ENCODE measurements around the gene KRT78.

Gene KRT78

DNA sequence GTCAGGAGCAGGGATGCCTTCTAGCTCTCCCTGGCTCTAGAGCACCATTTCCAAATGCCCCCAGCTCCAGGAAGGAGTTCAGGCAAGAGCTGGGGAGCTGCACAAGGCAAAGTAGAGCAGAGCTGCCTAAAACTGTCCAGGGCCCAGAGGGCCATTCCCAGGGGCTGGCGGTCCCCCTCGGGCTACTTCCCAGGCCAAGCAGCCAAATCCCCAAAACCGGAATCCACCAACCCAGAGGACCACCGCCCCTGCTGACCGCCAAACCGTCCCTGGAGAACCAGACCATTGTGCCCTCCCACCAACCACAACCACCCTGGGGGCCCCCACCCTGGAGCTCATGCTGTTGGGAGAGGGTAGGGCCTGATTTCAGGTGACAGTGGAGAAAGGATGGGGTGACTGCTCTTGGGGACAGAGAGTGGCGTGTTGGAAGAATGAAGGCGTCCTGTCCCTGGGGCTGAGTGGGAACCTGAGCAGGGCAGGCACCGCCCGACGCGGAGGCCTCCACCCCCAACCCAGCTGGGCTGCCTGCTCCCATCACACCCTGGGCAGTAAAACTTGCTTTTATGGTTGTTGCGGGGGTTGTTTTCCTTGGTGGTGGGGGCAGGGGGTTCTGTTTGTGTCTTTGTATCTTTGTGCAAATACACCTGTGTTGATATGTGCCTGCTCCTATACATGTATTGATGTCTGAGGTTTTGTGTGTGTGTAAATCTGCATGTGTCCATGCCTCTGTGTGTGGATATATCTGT is 24.0 kb upstream of the KRT78 start:
- no peak overlapping the region for H3K9ac ChIP-seq (ENCODE audit: low read depth, low read length, poor library complexity, severe bottlenecking)

GRCh38 chr12:52871291-52872039 is 22.7 kb upstream of the KRT78 start:
- H2AFZ ChIP-seq (ENCODE audit: low read length): no peak overlapping the region
- no peaks in the 10 kb centered on the region for H3F3A ChIP-seq (ENCODE audit: low read depth)
- H3K4me3 ChIP-seq (ENCODE audit: low read length, poor library complexity, severe bottlenecking): no peak overlapping the region
- H4K20me1 ChIP-seq (ENCODE audit: insufficient read depth, low read length, poor library complexity, severe bottlenecking): no peaks in the 10 kb centered on the region
- peaks cover 26% of the 10 kb centered on the region for H3K4me1 ChIP-seq (ENCODE audit: insufficient read depth, low read length, poor library complexity, severe bottlenecking)
- no peaks in the 10 kb centered on the region for H3K79me2 ChIP-seq (ENCODE audit: insufficient read depth, low read length)
- no peak for TF ChIP-seq CTCF (conservative IDR thresholded peaks at IDR 0.05; ENCODE audit: low read length)
- no peak for TF ChIP-seq EZH2phosphoT487 (IDR thresholded peaks at IDR 0.05; ENCODE audit: borderline replicate concordance)
- peak overlapping the region; percentile 22 for H3K4me2 ChIP-seq (ENCODE audit: low read depth, low read length, poor library complexity, severe bottlenecking)
- H3K9me2 ChIP-seq (replicated peaks; ENCODE audit: low read depth, low read length): no peaks in the 10 kb centered on the region
- H3K27me3 ChIP-seq (ENCODE audit: insufficient read depth, low read length, poor library complexity, severe bottlenecking): no peaks in the 10 kb centered on the region
- H3K9ac ChIP-seq (ENCODE audit: low read depth, low read length, poor library complexity, severe bottlenecking): no peak overlapping the region
- H3K36me3 ChIP-seq (ENCODE audit: insufficient read depth, low read length): no peaks in the 10 kb centered on the region
- no peaks in the 10 kb centered on the region for H3K9me3 ChIP-seq (ENCODE audit: insufficient read depth, low read depth, low read length)

More for the DNA sequence above, 24.0 kb upstream of the KRT78 start:
- peak overlapping the region; percentile 70 for H3K4me2 ChIP-seq (ENCODE audit: low read depth, low read length, poor library complexity, severe bottlenecking)
- TF ChIP-seq EZH2phosphoT487 (IDR thresholded peaks at IDR 0.05; ENCODE audit: borderline replicate concordance) (no peak), CTCF (conservative IDR thresholded peaks at IDR 0.05; ENCODE audit: low read length) (no peak)
- no peaks in the 10 kb centered on the region for H3K36me3 ChIP-seq (ENCODE audit: insufficient read depth, low read length)
- no peak overlapping the region for H2AFZ ChIP-seq (ENCODE audit: low read length)
- no peak overlapping the region for H3K4me3 ChIP-seq (ENCODE audit: low read length, poor library complexity, severe bottlenecking)
- no peaks in the 10 kb centered on the region for H4K20me1 ChIP-seq (ENCODE audit: insufficient read depth, low read length, poor library complexity, severe bottlenecking)
- H3K79me2 ChIP-seq (ENCODE audit: insufficient read depth, low read length): no peaks in the 10 kb centered on the region
- no peaks in the 10 kb centered on the region for H3K9me3 ChIP-seq (ENCODE audit: insufficient read depth, low read depth, low read length)
- no peaks in the 10 kb centered on the region for H3F3A ChIP-seq (ENCODE audit: low read depth)
- no peaks in the 10 kb centered on the region for H3K9me2 ChIP-seq (replicated peaks; ENCODE audit: low read depth, low read length)
- peaks cover 30% of the 10 kb centered on the region for H3K4me1 ChIP-seq (ENCODE audit: insufficient read depth, low read length, poor library complexity, severe bottlenecking)
- H3K27me3 ChIP-seq (ENCODE audit: insufficient read depth, low read length, poor library complexity, severe bottlenecking): no peaks in the 10 kb centered on the region

- peak; percentile 98 for TF ChIP-seq CTCF (conservative IDR thresholded peaks at IDR 0.05; ENCODE audit: low read length)
- TF ChIP-seq EZH2phosphoT487 (IDR thresholded peaks at IDR 0.05; ENCODE audit: borderline replicate concordance): no peak
- Histone ChIP-seq H3K4me1 (ENCODE audit: insufficient read depth, low read length, poor library complexity, severe bottlenecking) (peaks cover 26% of the 10 kb centered on the region), H3K4me2 (ENCODE audit: low read depth, low read length, poor library complexity, severe bottlenecking) (peak overlapping the region; percentile 22), H3F3A (ENCODE audit: low read depth) (no peaks in the 10 kb centered on the region), H3K4me3 (ENCODE audit: low read length, poor library complexity, severe bottlenecking) (no peak overlapping the region), H3K79me2 (ENCODE audit: insufficient read depth, low read length) (no peaks in the 10 kb centered on the region), H3K9me3 (ENCODE audit: insufficient read depth, low read depth, low read length) (no peaks in the 10 kb centered on the region), H3K36me3 (ENCODE audit: insufficient read depth, low read length) (no peaks in the 10 kb centered on the region), H4K20me1 (ENCODE audit: insufficient read depth, low read length, poor library complexity, severe bottlenecking) (no peaks in the 10 kb centered on the region), H3K9ac (ENCODE audit: low read depth, low read length, poor library complexity, severe bottlenecking) (no peak overlapping the region), H3K9me2 (replicated peaks; ENCODE audit: low read depth, low read length) (no peaks in the 10 kb centered on the region), H3K27me3 (ENCODE audit: insufficient read depth, low read length, poor library complexity, severe bottlenecking) (no peaks in the 10 kb centered on the region), H2AFZ (ENCODE audit: low read length) (no peak overlapping the region)
These were observed 21.8 kb upstream of the KRT78 start for GRCh38 chr12:52870361-52871290.
